CD4-positive, alpha-beta memory T cell (primary cell): Measurements from ENCODE around the gene PAX8. TPM values are rescaled to one million over a fixed set of nuclear protein-coding genes. Genes with fewer than 3 reads are reported as not detected.
A peak's percentile ranks its signal among the peaks of the same experiment; 100 is the strongest.

Source experiments
- CTCF ChIA-PET: fragments of 350-600 bp; sonication (Branson Sonifier 250); formaldehyde crosslinking; loops from one replicate; lab custom pipeline; 2021; ENCODE audit warnings: inconsistent platforms; ENCODE audit not compliant: partially characterized antibody; lab: Charles Lee
- POLR2A ChIA-PET: fragments of 350-600 bp; sonication (Branson Sonifier 250); formaldehyde crosslinking; loops from one replicate; lab custom pipeline; 2021; ENCODE audit not compliant: partially characterized antibody; lab: Charles Lee
- DNase-seq, 5 donors: peaks; one replicate each; pipeline versions ENCODE4 v3.0.0 to v3.0.0-alpha.2; 2020 to 2022; ENCODE audit warnings: mixed read lengths in 1 of 5
- H3K27ac ChIP-seq: one replicate; pipeline ENCODE4 v1.7.0; 2013; ENCODE audit warnings: low read depth, low read length
- H3K27me3 ChIP-seq: 2 replicates; pipeline ENCODE4 v1.7.0; 2013; ENCODE audit warnings: mild to moderate bottlenecking, low read length, moderate library complexity; ENCODE audit not compliant: insufficient read depth
- H3K36me3 ChIP-seq: 2 replicates; pipeline ENCODE4 v1.7.0; 2013; ENCODE audit warnings: mild to moderate bottlenecking, low read length, moderate library complexity; ENCODE audit not compliant: insufficient read depth
- H3K4me1 ChIP-seq: 2 replicates; pipeline ENCODE4 v1.7.0; 2013; ENCODE audit warnings: mild to moderate bottlenecking, low read length, moderate library complexity; ENCODE audit not compliant: insufficient read depth
- H3K4me3 ChIP-seq, 2 donors: one replicate each; pipeline ENCODE4 v1.7.0; 2013; ENCODE audit warnings: low read length in 2 of 2, mild to moderate bottlenecking in 1 of 2
- H3K9me3 ChIP-seq, 2 donors: one replicate each; pipeline ENCODE4 v1.7.0; 2013; ENCODE audit warnings: low read length in 2 of 2, control low read depth in 1 of 2; ENCODE audit not compliant: control insufficient read depth in 1 of 2
- H3K27ac Mint-ChIP-seq, 7 donors: one replicate each; pipeline ENCODE4 v1.8.0; 2020 to 2021; ENCODE audit warnings: mixed read lengths in 7 of 7, mild to moderate bottlenecking in 6 of 7, inconsistent platforms in 3 of 7, moderate library complexity in 3 of 7
- H3K27me3 Mint-ChIP-seq, 2 donors: one replicate each; pipeline ENCODE4 v1.8.0; 2020 to 2021; ENCODE audit warnings: mixed read lengths in 2 of 2
- H3K36me3 Mint-ChIP-seq, 2 donors: one replicate each; pipeline ENCODE4 v1.8.0; 2020 to 2021; ENCODE audit warnings: mixed read lengths in 2 of 2, inconsistent platforms in 1 of 2, mild to moderate bottlenecking in 1 of 2
- H3K4me1 Mint-ChIP-seq, 4 donors: one replicate each; pipeline ENCODE4 v1.8.0; 2020 to 2021; ENCODE audit warnings: mixed read lengths in 4 of 4, mild to moderate bottlenecking in 1 of 4
- H3K4me3 Mint-ChIP-seq, 8 donors: one replicate each; pipeline ENCODE4 v1.8.0; 2020 to 2021; ENCODE audit warnings: mixed read lengths in 8 of 8, mild to moderate bottlenecking in 7 of 8, moderate library complexity in 6 of 8, inconsistent platforms in 3 of 8
- H3K9me3 Mint-ChIP-seq, 8 donors: one replicate each; pipeline ENCODE4 v1.8.0; 2020 to 2021; ENCODE audit warnings: mixed read lengths in 8 of 8, mild to moderate bottlenecking in 5 of 8, inconsistent platforms in 3 of 8, moderate library complexity in 1 of 8
- intact Hi-C: fragments of 100-400 bp; cut with micrococcal nuclease; formaldehyde crosslinking; loops from one replicate; pipeline ENCODE4 v1.15.1; 2023
- polyA plus RNA-seq, 2 donors: library from polyadenylated mRNA; unstranded; fragments of 300-500 nt; fragmentation: Illumina TruSeq; gene quantifications; one replicate each; pipeline ENCODE4 v1.2.3, GENCODE V29; 2021
- total RNA-seq, 2 experiments: library from RNA; stranded (reverse); gene quantifications; one replicate each; pipeline ENCODE4 v1.2.3, GENCODE V29; 2021

The PAX8 gene
- total and polyA plus RNA-seq, 4 experiments from 2014 or later, result 0.19 to 2.3 (median 1.3) TPM

- Mint-ChIP-seq H3K4me3 (no peak overlapping the region), H3K27ac (peak overlapping the region in 2 of 7 donors; percentile 40 to 54), H3K4me1 (peaks cover 33 to 53% (median 42%) of the 10 kb centered on the region in 4 donors), H3K27me3 (no peaks in the 10 kb centered on the region), H3K36me3 (peaks cover 6% of the 10 kb centered on the region in 2 donors), H3K9me3 (no peaks in the 10 kb centered on the region)
- no peak overlapping the region for H3K4me3 ChIP-seq
- POLR2A ChIA-PET, result interaction anchor here (0.9 kb wide), 1 partner anchor 9 kb away, joined by 5 read pairs; no protein-coding TSS in a partner anchor
- H3K27ac ChIP-seq, result no peak overlapping the region
- no peaks in the 10 kb centered on the region for H3K9me3 ChIP-seq
- peaks cover 38% of the 10 kb centered on the region for H3K4me1 ChIP-seq
- CTCF ChIA-PET, result interaction anchor here (1.1 to 2.7 kb wide), 6 partner anchors 11 to 132 kb away, joined by 4 to 19 read pairs (median 4); no protein-coding TSS in a partner anchor
- intact Hi-C loops, result no loop called here
- no peaks in the 10 kb centered on the region for H3K27me3 ChIP-seq
- no peak for DNase-seq
- no peaks in the 10 kb centered on the region for H3K36me3 ChIP-seq
Observed at GRCh38 chr2:113257516-113258264, 21.0 kb downstream of the PAX8 start.

DNA sequence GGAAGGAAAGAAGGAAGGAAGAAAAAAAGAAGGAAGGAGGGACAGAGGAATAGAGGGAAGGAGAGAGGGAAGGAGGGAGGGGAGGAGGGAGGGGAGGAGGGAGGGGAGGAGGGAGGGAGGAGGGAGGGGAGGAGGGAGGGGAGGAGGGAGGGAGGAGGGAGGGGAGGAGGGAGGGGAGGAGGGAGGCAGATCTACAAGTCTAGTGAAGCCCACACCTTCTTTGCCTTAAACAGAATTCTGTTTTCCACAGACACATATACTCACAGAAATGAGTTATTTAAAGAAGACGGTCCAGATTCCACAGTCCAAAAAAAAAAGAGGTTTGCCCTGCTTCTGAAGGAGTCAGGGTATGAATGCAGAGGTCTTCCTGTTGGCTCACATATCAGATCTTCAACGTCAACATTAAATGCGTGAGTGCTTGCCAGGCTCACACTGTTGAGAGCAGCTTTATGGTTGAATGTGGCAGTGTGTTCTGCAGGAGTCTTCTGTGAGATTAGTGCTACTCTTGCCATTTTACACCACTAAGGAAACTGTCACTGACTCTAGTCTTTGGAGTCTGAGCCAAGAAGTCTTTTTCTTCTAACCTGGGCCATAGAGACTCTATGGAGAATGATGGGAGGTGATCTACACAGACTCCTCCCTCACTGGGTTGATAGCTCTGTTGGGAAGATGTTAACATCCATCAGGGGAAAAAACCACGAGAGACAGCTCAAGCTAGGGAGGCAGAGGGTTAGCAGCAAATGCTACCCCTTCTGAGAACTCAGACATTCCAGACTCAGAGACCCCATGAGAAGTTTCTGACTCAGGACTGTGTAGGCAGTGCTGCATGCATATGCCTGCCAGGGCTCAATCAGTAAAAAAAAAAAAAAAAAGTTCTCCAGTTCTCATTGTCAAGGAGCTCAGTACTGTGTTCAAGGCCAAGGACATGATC lies 23.3 kb downstream of the PAX8 start:
- Mint-ChIP-seq H3K27me3 (no peaks in the 10 kb centered on the region), H3K36me3 (peaks cover 6% of the 10 kb centered on the region in 2 donors), H3K27ac (peak overlapping the region in 6 of 7 donors; percentile 57 to 81 (median 64)), H3K9me3 (no peaks in the 10 kb centered on the region), H3K4me3 (peak overlapping the region in 3 of 8 donors; percentile 17 to 55 (median 17)), H3K4me1 (peaks cover 54 to 76% (median 64%) of the 10 kb centered on the region in 4 donors)
- H3K27me3 ChIP-seq, result no peaks in the 10 kb centered on the region
- H3K9me3 ChIP-seq, result no peaks in the 10 kb centered on the region
- no peak overlapping the region for H3K4me3 ChIP-seq
- ChIA-PET POLR2A (interaction anchor here (0.9 to 1.3 kb wide), 2 partner anchors 17 to 80 kb away, joined by 4 to 5 read pairs; no protein-coding TSS in a partner anchor), CTCF (interaction anchor here (0.7 to 3.9 kb wide), 10 partner anchors 9 to 135 kb away, joined by 3 to 22 read pairs (median 6); no protein-coding TSS in a partner anchor)
- intact Hi-C loops, result no loop called here
- DNase-seq, result no peak
- H3K36me3 ChIP-seq, result no peaks in the 10 kb centered on the region
- H3K27ac ChIP-seq, result no peak overlapping the region
- H3K4me1 ChIP-seq, result peaks cover 61% of the 10 kb centered on the region

DNA sequence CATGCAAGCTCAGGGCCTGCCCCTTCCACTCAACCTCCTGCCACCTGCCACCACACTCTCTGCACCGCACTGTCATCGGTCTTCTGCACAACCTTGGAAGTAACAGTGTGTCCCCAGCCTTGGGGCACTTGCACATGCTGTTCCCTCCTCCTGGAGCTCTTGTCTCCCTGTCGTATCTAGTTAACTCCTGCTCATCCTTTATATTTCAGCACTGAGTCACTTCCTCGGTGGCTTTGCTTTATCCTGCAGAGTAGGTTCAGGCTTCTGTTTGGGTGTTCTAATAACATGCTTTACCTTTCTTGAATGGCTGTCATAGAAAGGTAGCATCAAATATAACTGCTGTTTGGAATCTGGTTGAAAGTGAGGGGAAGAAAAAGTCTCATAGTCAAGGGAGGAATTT lies 25.3 kb downstream of the PAX8 start:
- CTCF ChIA-PET, result interaction anchor here (1.3 to 6.0 kb wide), 6 partner anchors 20 to 136 kb away, joined by 3 to 34 read pairs (median 17); no protein-coding TSS in a partner anchor

DNA sequence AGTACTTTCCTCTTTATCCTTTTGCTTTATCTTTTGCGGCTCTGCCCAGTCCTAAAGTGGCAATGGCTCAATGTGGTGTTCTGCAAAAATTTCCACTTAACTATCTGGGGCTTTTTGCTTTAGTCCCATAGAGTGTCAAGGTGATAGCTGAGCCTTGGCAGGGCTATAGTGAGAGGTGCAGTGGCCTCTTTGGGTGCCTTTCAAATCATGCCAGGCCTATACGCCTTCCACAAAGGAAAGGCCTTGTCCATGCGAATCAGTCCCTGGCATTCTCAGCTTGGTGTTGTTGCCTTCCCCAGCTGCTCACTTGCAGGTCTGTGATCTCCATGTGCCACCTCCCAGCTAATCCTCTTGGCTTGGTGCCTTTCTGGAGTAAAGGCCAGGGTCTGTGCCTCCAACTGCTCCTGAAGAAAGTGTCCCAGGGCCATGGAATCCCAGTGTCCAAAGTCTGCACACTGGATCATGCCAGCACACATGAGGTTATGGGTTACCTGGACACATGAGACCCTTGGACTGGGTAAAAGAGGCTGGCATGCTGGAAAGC lies 26.6 kb downstream of the PAX8 start:
- Histone ChIP-seq H3K9me3 (no peaks in the 10 kb centered on the region), H3K27ac (peak overlapping the region; percentile 33), H3K36me3 (no peaks in the 10 kb centered on the region), H3K4me1 (peaks cover 71% of the 10 kb centered on the region), H3K27me3 (no peaks in the 10 kb centered on the region), H3K4me3 (peak overlapping the region in 1 of 2 donors; percentile 12)
- Mint-ChIP-seq H3K9me3 (no peaks in the 10 kb centered on the region), H3K27ac (peak overlapping the region in 6 of 7 donors; percentile 74 to 96 (median 92)), H3K27me3 (no peaks in the 10 kb centered on the region), H3K36me3 (peaks cover 3 to 6% of the 10 kb centered on the region in 2 donors), H3K4me3 (peak overlapping the region in 6 of 8 donors; percentile 13 to 71 (median 65)), H3K4me1 (peaks cover 57 to 85% (median 71%) of the 10 kb centered on the region in 4 donors)
- DNase-seq, result no peak
- intact Hi-C loops, result loop anchor here (5.0 kb wide), 1 partner anchor 140 kb away; no protein-coding TSS in a partner anchor
- ChIA-PET POLR2A (interaction anchor here (1.1 to 1.6 kb wide), 2 partner anchors 17 to 78 kb away, joined by 6 to 10 read pairs; partner anchors contain the start of gene PSD4), CTCF (interaction anchor here (1.1 to 8.0 kb wide), 9 partner anchors 8 to 138 kb away, joined by 3 to 90 read pairs (median 9); no protein-coding TSS in a partner anchor)

More for the DNA sequence above, 25.3 kb downstream of the PAX8 start:
- Histone ChIP-seq H3K4me3 (no peak overlapping the region), H3K9me3 (no peaks in the 10 kb centered on the region), H3K27ac (no peak overlapping the region), H3K4me1 (peaks cover 77% of the 10 kb centered on the region), H3K36me3 (no peaks in the 10 kb centered on the region), H3K27me3 (no peaks in the 10 kb centered on the region)
- no peaks in the 10 kb centered on the region for H3K27me3 Mint-ChIP-seq
- peak overlapping the region in 6 of 8 donors; percentile 5 to 71 (median 61) for H3K4me3 Mint-ChIP-seq
- no peak for DNase-seq
- POLR2A ChIA-PET, result interaction anchor here (1.6 kb wide), 1 partner anchor 49 kb away, joined by 3 read pairs; no protein-coding TSS in a partner anchor
- peaks cover 6% of the 10 kb centered on the region in 2 donors for H3K36me3 Mint-ChIP-seq
- H3K9me3 Mint-ChIP-seq, result no peaks in the 10 kb centered on the region
- peaks cover 61 to 87% (median 77%) of the 10 kb centered on the region in 4 donors for H3K4me1 Mint-ChIP-seq
- intact Hi-C loops, result loop anchor here (5.0 kb wide), 1 partner anchor 139 kb away; no protein-coding TSS in a partner anchor
- H3K27ac Mint-ChIP-seq, result peak overlapping the region; percentile 74 to 94 (median 88)

DNA sequence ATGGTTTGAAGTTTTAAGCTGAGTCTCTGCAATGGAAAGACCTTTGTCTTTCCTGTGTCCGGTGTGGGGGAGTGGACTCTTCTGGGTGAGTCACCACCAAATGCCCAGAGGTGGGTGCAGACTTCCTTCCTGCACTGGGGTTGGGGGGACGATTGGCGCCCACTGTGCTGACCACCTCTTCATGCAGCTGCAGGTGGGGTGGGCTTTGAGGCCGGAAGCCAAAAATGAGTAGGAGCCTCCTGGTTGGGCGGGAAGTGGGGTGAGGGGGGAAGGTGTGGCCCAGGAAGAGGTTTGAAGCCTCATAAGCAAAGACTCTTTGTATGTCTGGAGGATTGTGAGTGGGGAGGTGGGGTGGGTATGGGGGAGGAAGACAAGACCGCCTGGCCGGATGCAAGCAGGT lies 27.6 kb downstream of the PAX8 start:
- Histone ChIP-seq H3K4me3 (no peak overlapping the region), H3K9me3 (no peaks in the 10 kb centered on the region), H3K27me3 (no peaks in the 10 kb centered on the region), H3K4me1 (peaks cover 70% of the 10 kb centered on the region), H3K36me3 (no peaks in the 10 kb centered on the region), H3K27ac (peak overlapping the region; percentile 33)
- Mint-ChIP-seq H3K36me3 (peaks cover 2 to 6% of the 10 kb centered on the region in 2 donors), H3K27ac (peak overlapping the region; percentile 74 to 96 (median 89)), H3K4me3 (peak overlapping the region in 7 of 8 donors; percentile 52 to 76 (median 66)), H3K9me3 (no peaks in the 10 kb centered on the region), H3K4me1 (peaks cover 57 to 76% (median 67%) of the 10 kb centered on the region in 4 donors), H3K27me3 (no peaks in the 10 kb centered on the region)
- intact Hi-C loops, result loop anchor here (5.0 kb wide), 1 partner anchor 141 kb away; no protein-coding TSS in a partner anchor
- peak; percentile 20 to 53 (median 25) for DNase-seq
- CTCF ChIA-PET, result interaction anchor here (0.8 to 8.0 kb wide), 11 partner anchors 9 to 139 kb away, joined by 3 to 90 read pairs (median 5); no protein-coding TSS in a partner anchor
- POLR2A ChIA-PET, result interaction anchor here (0.8 to 1.6 kb wide), 3 partner anchors 16 to 77 kb away, joined by 3 to 10 read pairs (median 6); partner anchors contain the start of gene PSD4
